Left ventricle myocardium superior (tissue), 1 donor: ENCODE measurements around the gene NR5A2. TPM values are rescaled to one million over a fixed set of nuclear protein-coding genes. Genes with fewer than 3 reads are reported as not detected.

ENCODE experiments used
- ATAC-seq: fragments of 200-7000 bp; cut with Tn5 transposase; one replicate; pipeline ENCODE4 v1.9.1; 2020; ENCODE audit warnings: mild to moderate bottlenecking, moderate library complexity
- DNase-seq: peaks from one replicate; pipeline ENCODE4 v3.0.0-alpha.2; 2020
- intact Hi-C: fragments of 100-400 bp; cut with micrococcal nuclease; formaldehyde crosslinking; loops from one replicate; pipeline ENCODE4 v1.11.0; 2022
- total RNA-seq: library from RNA; stranded (reverse); fragmentation: NEBNext Ultra II Directional; extraction: Animal tissue kit (Norgen Biotek cat#: 25700); gene quantifications from one replicate; pipeline ENCODE4 v1.2.1, GENCODE V29; 2021
- donor health status: DM: no; HTN: yes; CAD: no; lungs with severe emphysema.

NR5A2 gene
- total RNA-seq, 1 donor from 2014 or later: 1.7 TPM

GRCh38 chr1:200223613-200224012 is 196.1 kb downstream of the NR5A2 start:
- intact Hi-C loops: no loop called here
- no peak for ATAC-seq
- DNase-seq: no peak

GRCh38 chr1:200224315-200224714 is 196.8 kb downstream of the NR5A2 start:
- ATAC-seq: no peak
- intact Hi-C loops: no loop called here
- no peak for DNase-seq

- intact Hi-C loops: no loop called here
- DNase-seq (no peak), ATAC-seq (no peak)
These were observed 198.9 kb downstream of the NR5A2 start for GRCh38 chr1:200226268-200226968.

- no peak for DNase-seq
- ATAC-seq: no peak
- intact Hi-C loops: no loop called here
These were observed 199.4 kb downstream of the NR5A2 start for GRCh38 chr1:200226969-200227303.
